ENCODE data around the gene DDX59. TPM values are rescaled to one million over a fixed set of nuclear protein-coding genes. Genes with fewer than 3 reads are reported as not detected.

DDX59 gene
- total and polyA plus RNA-seq, 10 of the 15 experiments (the other 5 are each of a cell fraction or from before 2014, with no cell fraction given), result 17.3 to 42.1 (median 23.6) TPM

- no peaks in the 10 kb centered on the region for H3K79me2 ChIP-seq (ENCODE audit: control insufficient read depth, insufficient read depth, low read length)
- H3K4me1 ChIP-seq (ENCODE audit: control insufficient read depth, insufficient read depth, low read length), result no peaks in the 10 kb centered on the region
- peak; percentile 54 for ATAC-seq
- ChIA-PET SMC1A (ENCODE audit: uncharacterized antibody, unreplicated experiment) (interaction anchor here (0.7 to 2.0 kb wide), 3 partner anchors 11 to 296 kb away, joined by 3 to 11 read pairs (median 3); no protein-coding TSS in a partner anchor), RAD21 (ENCODE audit: unreplicated experiment) (no interaction called here), CTCF (interaction anchor here (1.2 to 3.1 kb wide), 4 partner anchors 11 to 196 kb away, joined by 3 to 16 read pairs (median 4); no protein-coding TSS in a partner anchor), POLR2A (no interaction called here)
- no peaks in the 10 kb centered on the region for H3K36me3 ChIP-seq (ENCODE audit: control insufficient read depth in 2 of 2, insufficient read depth in 2 of 2, low read length in 1 of 2)
- H4K20me1 ChIP-seq (ENCODE audit: control insufficient read depth, insufficient read depth), result no peaks in the 10 kb centered on the region
- H3K27me3 ChIP-seq (replicated peaks in 1 of 2; ENCODE audit: control insufficient read depth in 2 of 2, insufficient read depth in 2 of 2, low read length in 1 of 2), result no peaks in the 10 kb centered on the region
- H3K9ac ChIP-seq (ENCODE audit: control insufficient read depth, insufficient read depth, low read length), result no peak overlapping the region
- intact Hi-C loops (cut with micrococcal nuclease; ENCODE audit: unreplicated experiment), result no loop called here
- BruUV-seq (replicated peaks), result no TSS peak
- no peak for DNase-seq (ENCODE audit: low read depth, low spot score)
- no peak overlapping the region for H3K4me3 ChIP-seq
- no peak overlapping the region; the same call in 1 of the 2 replicates for H2AFZ ChIP-seq (ENCODE audit: control insufficient read depth, low read depth, low read length)
- in situ Hi-C loops (cut with MboI), result no loop called here
- H3K4me2 ChIP-seq (ENCODE audit: control insufficient read depth, insufficient read depth), result no peak overlapping the region
- H3K9me3 ChIP-seq (replicated peaks; ENCODE audit: control insufficient read depth, insufficient read depth, low read length), result no peaks in the 10 kb centered on the region
- 52% methylated on average over 2 of the region's 2 CpGs for WGBS (ENCODE audit: insufficient coverage, insufficient replicate concordance, low lambda C conversion rate, missing lambda C conversion rate)
- no peak for FAIRE-seq
- TF ChIP-seq SUPT20H (IDR thresholded peaks at IDR 0.05; ENCODE audit: borderline replicate concordance, control insufficient read depth, low read depth, low read length) (no peak), HCFC1 (IDR thresholded peaks at IDR 0.05; ENCODE audit: low read length) (no peak), CHD2 (IDR thresholded peaks at IDR 0.05; ENCODE audit: borderline replicate concordance, low read depth, low read length) (no peak), ZNF24 (IDR thresholded peaks at IDR 0.05) (no peak), HSF1 (IDR thresholded peaks at IDR 0.05; ENCODE audit: low read depth, low read length) (no peak), GABPA (IDR thresholded peaks at IDR 0.05; ENCODE audit: low read depth) (no peak), SMAD5 (IDR thresholded peaks at IDR 0.05; ENCODE audit: low read depth) (no peak), SKIL (IDR thresholded peaks at IDR 0.05; ENCODE audit: low read depth, poor library complexity, severe bottlenecking) (no peak), IKZF2 (IDR thresholded peaks at IDR 0.05) (no peak), MYB (IDR thresholded peaks at IDR 0.05; ENCODE audit: borderline replicate concordance, low read depth, low read length) (no peak), BCLAF1 (IDR thresholded peaks at IDR 0.05) (no peak), TCF3 (IDR thresholded peaks at IDR 0.05; ENCODE audit: borderline replicate concordance, insufficient read depth, low read depth, low read length) (no peak), RBBP5 (conservative IDR thresholded peaks at IDR 0.05) (no peak)
- no peak overlapping the region for H3K27ac ChIP-seq (ENCODE audit: control insufficient read depth, insufficient read depth)
Observed at GRCh38 chr1:200610846-200611245, 58.9 kb downstream of the DDX59 start.

Data from GM12878 (cell line).